A673 (cell line): ENCODE measurements around the gene TRIM74.
"Not testable (repeated sequence)": the region's sequence is repeated elsewhere in the genome, so short reads cannot be mapped to it uniquely, and the experiment has no call there.

Experiments used
- EZH2 ChIP-seq: fragments of 200-600 bp; sonication (generic); IDR thresholded peaks from 2 replicates; pipeline ENCODE4 v1.6.1; 2017; ENCODE audit warnings: borderline replicate concordance, low read depth, mild to moderate bottlenecking, mixed read lengths, antibody characterized with exemption, low read length; ENCODE audit not compliant: poor library complexity, severe bottlenecking
- TF ChIP-seq, protein P1 (sequence below): fragments of 300-800, 200-600 bp; sonication (generic); conservative IDR thresholded peaks from 2 replicates; pipeline ENCODE4 v1.5.1; 2017; ENCODE audit warnings: low read depth, mild to moderate bottlenecking, antibody characterized with exemption, low read length, moderate library complexity, mixed read lengths

DNA sequence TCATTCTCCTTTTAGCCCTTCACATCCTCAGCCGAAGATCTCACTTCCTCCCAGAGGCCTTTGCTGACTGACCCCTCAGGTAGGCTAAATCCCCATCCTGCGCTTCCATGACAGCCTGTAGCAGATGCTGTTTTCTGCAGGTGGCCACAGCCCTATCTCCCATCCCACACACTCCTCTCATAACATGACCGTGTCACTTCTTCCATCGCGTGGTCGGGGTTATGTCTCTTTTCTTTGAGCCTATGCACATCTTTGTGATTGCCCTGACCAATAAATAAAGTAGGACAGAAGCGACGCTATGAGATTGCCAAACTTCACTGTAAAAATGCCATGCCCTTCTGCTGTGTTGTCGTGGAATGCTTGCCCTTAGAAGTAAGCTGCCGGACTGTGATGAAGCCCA, 55.5 kb downstream of the TRIM74 start:
- TF ChIP-seq, protein P1, sequence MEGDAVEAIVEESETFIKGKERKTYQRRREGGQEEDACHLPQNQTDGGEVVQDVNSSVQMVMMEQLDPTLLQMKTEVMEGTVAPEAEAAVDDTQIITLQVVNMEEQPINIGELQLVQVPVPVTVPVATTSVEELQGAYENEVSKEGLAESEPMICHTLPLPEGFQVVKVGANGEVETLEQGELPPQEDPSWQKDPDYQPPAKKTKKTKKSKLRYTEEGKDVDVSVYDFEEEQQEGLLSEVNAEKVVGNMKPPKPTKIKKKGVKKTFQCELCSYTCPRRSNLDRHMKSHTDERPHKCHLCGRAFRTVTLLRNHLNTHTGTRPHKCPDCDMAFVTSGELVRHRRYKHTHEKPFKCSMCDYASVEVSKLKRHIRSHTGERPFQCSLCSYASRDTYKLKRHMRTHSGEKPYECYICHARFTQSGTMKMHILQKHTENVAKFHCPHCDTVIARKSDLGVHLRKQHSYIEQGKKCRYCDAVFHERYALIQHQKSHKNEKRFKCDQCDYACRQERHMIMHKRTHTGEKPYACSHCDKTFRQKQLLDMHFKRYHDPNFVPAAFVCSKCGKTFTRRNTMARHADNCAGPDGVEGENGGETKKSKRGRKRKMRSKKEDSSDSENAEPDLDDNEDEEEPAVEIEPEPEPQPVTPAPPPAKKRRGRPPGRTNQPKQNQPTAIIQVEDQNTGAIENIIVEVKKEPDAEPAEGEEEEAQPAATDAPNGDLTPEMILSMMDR = not testable (repeated sequence)
- not testable (repeated sequence) for TF ChIP-seq EZH2
